GM18858 (cell line): ENCODE results near the gene ABCA2.

Experiments
- ATAC-seq: cut with Tn5 transposase; IDR thresholded peaks from one replicate; pipeline ENCODE4 v1.9.1; 2021; ENCODE audit not compliant: unreplicated experiment

The ABCA2 gene

DNA sequence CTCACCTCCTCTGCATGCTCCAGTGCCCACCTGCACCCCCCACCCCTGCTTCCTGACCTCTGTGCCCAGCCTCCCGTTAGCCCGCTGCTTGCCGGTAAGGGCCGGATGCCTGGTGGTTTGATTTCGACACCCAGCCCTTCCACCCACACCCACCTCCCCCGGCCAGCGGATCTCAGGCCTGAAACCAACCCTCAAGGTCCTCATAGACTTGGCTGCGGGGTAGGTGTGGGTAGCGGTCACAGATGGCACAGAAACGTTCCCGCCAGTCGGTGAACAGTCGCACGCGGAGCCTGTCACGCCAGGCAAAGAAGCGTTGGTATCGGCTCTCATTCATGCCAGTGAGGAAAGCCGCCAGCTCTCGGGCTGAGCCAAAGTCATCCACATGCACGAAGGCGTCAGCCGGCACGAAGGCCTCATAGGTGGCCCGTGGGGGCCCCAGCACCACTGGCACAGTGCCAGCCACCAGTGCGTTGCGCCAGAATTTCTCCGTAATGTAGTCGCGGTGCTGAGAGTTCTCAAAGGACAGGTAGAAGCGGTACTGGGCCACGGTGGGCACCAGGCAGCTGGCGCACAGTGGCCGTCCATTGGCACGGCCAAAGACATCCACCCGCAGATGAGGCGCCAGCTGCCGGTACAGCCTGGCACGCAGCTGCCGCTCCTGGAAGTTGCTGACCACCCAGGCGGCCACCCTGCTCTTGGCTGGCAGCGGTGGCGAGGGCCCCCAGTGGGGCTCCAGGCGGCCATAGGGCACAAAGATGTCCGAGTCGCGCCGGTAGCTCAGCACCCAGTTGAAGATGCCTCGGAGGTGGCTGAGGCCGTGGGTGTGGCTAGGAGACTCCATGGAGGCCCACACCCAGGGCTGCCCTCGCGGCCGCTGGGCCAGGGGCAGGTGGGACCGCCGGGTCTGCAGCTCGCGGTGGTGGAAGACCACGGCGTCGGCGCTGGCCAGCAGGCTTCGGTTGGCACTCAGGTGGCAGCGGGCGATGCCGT is 2.8 kb upstream of the ABCA2 start:
- no peak for ATAC-seq

- ATAC-seq: no peak
Observed at GRCh38 chr9:137030006-137030405, 2.0 kb upstream of the ABCA2 start.

DNA sequence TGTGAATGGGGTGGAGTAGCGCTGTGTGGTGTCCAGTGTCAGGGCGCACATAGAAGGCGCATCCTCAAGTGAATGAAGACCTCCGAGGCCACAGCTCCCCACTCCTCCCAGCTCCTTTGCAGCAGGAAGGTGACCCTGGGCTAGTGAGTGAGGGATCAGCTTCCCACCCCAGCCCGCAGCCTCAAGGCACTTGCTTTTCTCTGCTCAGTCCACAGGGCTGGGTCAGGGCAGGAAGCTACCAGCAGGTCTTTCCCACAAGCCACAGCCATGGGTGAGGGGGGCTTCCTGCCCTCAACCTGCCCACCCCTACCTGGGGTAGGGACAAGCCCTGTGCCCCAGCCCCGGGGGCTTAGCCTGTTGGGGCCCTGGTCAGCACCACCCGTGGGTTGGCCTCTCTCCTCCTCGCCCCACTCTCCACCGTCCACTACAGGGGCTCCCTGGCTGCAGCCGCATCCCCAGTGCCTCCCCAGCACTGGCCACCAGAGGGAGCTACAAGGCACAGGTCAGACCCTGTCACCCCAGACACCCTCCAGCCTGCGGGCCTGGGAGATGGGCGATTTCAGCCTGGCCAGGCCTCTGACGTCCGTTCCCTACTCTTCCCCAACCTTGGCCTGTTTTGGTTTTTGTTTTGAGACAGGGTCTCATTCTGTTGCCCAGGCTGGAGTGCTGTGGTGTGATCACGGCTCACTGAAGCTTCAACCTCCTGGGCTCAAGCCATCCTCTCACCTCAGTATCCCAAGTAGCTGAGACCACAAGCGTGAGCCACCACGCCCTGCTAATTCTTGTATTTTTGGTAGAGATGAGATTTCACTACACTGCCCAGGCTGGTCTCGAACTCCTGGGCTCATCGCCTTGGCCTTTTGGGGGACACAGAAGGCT is 1.3 kb upstream of the ABCA2 start:
- ATAC-seq: no peak

- ATAC-seq: no peak
Observed at GRCh38 chr9:137028263-137029057, 423 bp upstream of the ABCA2 start.

DNA sequence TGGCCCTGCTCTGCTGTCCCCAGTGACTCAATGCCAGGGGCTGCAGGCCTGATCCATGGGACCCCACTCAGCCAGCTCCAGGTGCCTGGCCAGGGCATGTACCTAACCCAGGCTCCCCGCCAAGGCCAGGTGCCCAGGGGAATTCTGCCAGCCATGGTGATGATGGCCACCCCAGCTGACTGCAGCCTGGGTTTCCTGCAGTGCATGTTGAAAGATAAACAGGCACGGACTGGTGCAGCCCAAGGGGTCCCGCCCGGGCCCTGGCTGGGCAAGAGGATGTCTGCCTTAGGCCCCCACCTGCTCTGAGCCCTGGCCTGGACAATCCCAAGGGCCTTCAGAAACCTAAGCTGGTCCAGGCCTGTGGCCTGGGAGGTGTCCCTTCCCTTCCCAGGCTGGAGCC is 1.2 kb downstream of the ABCA2 start:
- ATAC-seq: no peak

DNA sequence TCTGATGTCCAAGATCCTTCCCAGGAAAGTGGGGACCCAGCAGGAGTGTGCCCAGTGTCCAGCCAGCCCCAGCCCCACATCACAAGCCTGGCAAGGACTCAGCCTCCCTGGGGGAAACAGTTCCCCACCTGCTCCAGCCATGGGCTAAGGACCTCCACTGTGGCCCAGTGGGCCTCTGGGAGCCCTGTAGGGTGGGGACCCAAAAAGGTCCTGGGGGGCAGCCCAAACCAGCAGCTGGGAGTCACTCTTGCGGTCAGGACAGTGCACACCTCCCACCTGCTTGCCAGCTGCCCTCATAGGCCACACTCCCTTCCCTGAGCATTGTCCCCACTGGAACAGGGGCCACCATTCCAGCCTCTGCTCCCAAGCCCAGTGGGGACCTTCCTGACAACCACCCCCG is 1.7 kb downstream of the ABCA2 start:
- no peak for ATAC-seq

- ATAC-seq: no peak
Observed at GRCh38 chr9:137025517-137025966, 2.5 kb downstream of the ABCA2 start.

- no peak for ATAC-seq
Observed at GRCh38 chr9:137023583-137023991, 4.5 kb downstream of the ABCA2 start.

GRCh38 chr9:137023157-137023556 is 4.9 kb downstream of the ABCA2 start:
- ATAC-seq: no peak

- no peak for ATAC-seq
Observed at GRCh38 chr9:137022662-137023008, 5.4 kb downstream of the ABCA2 start.

GRCh38 chr9:137021979-137022661 is 5.9 kb downstream of the ABCA2 start:
- ATAC-seq: no peak

DNA sequence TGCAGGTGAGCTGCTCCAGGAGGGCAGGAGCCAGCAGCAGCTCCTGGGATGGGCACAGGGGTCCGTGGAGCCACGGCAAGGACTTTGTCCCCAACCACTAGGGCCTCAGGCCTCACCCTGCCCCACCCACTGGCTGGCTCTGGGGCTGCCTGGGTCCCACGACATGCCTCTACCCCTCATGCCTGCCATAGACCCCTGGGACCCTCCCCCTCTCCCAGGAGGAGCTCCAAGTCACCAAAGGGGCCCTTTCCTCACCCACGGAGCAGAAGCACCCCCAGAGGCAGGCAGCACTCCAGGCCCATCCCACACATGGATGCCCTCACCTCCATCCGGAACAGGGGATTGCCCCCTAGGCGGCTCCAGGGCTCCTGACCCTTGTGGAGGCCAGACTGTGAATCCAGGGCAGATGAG is 6.5 kb downstream of the ABCA2 start:
- ATAC-seq: no peak

DNA sequence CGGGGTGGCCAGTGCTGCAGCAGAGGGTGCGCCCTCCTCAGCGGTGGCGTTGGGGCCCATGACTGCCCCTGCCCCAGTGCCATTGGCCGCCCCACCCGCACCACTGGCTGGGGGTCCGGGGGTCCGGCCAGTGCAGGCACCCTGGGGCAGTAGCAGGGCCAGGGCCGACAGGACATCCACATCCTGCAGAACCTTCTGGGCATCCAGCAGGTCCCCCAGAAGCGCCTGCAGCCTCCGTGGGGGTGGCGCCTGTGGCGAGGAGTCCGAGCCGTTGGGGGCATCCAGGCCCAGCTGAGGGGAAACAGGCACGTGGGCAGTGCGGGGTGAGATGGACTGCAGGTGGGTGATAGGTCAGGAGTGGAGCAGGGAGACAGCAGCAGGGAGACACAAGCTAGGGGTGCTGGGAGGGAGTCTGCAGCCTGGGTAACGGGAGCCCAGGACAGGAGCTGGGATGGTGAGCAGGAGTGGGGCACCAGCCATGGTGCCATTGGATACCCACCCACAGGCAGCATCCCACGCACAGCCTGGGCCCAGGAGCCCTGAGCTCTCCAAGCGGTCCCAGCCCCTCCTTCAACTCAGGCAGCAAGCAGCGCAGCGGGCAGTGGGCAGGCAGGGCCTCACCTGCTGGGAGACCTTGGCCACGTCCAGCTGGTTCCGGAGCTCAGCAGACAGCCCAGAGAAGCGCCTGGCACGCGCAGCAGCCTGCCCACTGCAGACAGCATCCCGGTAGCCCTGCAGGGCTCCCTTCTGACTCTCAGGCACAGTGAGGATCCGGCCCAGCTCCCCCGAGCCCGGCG is 7.1 kb downstream of the ABCA2 start:
- no peak for ATAC-seq

- no peak for ATAC-seq
Observed at GRCh38 chr9:137019891-137020683, 8.0 kb downstream of the ABCA2 start.

GRCh38 chr9:137018761-137019559 is 9.1 kb downstream of the ABCA2 start:
- no peak for ATAC-seq

- ATAC-seq: no peak
Observed at GRCh38 chr9:137017791-137018497, 10.1 kb downstream of the ABCA2 start.

DNA sequence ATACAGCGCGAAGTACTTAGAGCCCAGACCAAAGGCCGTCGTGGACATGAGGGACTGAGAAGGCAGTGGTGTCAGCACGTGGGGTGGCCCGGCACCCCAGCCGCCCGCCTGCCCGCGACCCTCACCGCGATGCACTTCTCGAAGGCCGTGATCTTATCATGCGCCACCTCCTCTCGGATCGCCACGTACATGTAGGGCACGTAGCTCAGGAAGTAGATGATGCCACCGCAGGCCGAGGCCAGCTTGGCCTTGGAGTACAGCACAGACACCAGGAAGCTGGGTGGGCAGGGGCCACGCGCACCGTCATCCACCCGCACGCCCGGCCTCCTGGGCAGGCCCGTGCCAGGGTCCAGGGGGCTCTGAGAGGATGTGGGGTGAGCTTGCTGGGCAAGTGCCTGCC is 11.0 kb downstream of the ABCA2 start:
- no peak for ATAC-seq
